SK-N-SH (cell line): ENCODE data around the gene DENND1A.

ENCODE experiments used
- CHD2 ChIP-seq: fragments of 150-350 bp; IDR thresholded peaks from 2 replicates; pipeline ENCODE4 v1.6.1; 2018; ENCODE audit warnings: low read length; ENCODE audit not compliant: partially characterized antibody
- EP300 ChIP-seq, 2 experiments: IDR thresholded peaks; 2 replicates each; pipeline versions ENCODE4 v1.4.0 to v1.6.1; 2012; ENCODE audit warnings: borderline replicate concordance in 1 of 2, low read depth in 1 of 2, low read length in 1 of 2
- NRF1 ChIP-seq: IDR thresholded peaks from 2 replicates; pipeline ENCODE4 v1.6.1; 2012; ENCODE audit warnings: low read depth, mild to moderate bottlenecking, low read length
- RAD21 ChIP-seq: IDR thresholded peaks from 2 replicates; pipeline ENCODE4 v1.6.1; 2012; ENCODE audit warnings: mild to moderate bottlenecking, low read length
- TAF1 ChIP-seq: IDR thresholded peaks from 2 replicates; pipeline ENCODE4 v1.6.1; 2012; ENCODE audit warnings: low read depth, mild to moderate bottlenecking, low read length, moderate library complexity, borderline replicate concordance
- USF2 ChIP-seq: fragments of 150-350 bp; IDR thresholded peaks from 2 replicates; pipeline ENCODE4 v1.6.1; 2017; ENCODE audit warnings: antibody characterized with exemption, low read length, low read depth, borderline replicate concordance
- TF ChIP-seq, protein P1 (sequence below): IDR thresholded peaks from 2 replicates; pipeline ENCODE4 v1.6.1; 2012; ENCODE audit warnings: mild to moderate bottlenecking, low read depth, low read length, moderate library complexity
- TF ChIP-seq, protein P2 (sequence below): fragments of 200-600 bp; sonication (generic); IDR thresholded peaks from 2 replicates; pipeline ENCODE4 v1.6.1; 2017; ENCODE audit warnings: antibody characterized with exemption, mild to moderate bottlenecking, moderate library complexity

- TF ChIP-seq, protein P1, sequence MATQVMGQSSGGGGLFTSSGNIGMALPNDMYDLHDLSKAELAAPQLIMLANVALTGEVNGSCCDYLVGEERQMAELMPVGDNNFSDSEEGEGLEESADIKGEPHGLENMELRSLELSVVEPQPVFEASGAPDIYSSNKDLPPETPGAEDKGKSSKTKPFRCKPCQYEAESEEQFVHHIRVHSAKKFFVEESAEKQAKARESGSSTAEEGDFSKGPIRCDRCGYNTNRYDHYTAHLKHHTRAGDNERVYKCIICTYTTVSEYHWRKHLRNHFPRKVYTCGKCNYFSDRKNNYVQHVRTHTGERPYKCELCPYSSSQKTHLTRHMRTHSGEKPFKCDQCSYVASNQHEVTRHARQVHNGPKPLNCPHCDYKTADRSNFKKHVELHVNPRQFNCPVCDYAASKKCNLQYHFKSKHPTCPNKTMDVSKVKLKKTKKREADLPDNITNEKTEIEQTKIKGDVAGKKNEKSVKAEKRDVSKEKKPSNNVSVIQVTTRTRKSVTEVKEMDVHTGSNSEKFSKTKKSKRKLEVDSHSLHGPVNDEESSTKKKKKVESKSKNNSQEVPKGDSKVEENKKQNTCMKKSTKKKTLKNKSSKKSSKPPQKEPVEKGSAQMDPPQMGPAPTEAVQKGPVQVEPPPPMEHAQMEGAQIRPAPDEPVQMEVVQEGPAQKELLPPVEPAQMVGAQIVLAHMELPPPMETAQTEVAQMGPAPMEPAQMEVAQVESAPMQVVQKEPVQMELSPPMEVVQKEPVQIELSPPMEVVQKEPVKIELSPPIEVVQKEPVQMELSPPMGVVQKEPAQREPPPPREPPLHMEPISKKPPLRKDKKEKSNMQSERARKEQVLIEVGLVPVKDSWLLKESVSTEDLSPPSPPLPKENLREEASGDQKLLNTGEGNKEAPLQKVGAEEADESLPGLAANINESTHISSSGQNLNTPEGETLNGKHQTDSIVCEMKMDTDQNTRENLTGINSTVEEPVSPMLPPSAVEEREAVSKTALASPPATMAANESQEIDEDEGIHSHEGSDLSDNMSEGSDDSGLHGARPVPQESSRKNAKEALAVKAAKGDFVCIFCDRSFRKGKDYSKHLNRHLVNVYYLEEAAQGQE = no peak
- TF ChIP-seq TAF1 = no peak
- no peak for TF ChIP-seq USF2
- TF ChIP-seq EP300 (IDR thresholded peaks at IDR 0.05; ENCODE audit: borderline replicate concordance in 1 of 2, low read depth in 1 of 2, low read length in 1 of 2) = no peak
- TF ChIP-seq, protein P2, sequence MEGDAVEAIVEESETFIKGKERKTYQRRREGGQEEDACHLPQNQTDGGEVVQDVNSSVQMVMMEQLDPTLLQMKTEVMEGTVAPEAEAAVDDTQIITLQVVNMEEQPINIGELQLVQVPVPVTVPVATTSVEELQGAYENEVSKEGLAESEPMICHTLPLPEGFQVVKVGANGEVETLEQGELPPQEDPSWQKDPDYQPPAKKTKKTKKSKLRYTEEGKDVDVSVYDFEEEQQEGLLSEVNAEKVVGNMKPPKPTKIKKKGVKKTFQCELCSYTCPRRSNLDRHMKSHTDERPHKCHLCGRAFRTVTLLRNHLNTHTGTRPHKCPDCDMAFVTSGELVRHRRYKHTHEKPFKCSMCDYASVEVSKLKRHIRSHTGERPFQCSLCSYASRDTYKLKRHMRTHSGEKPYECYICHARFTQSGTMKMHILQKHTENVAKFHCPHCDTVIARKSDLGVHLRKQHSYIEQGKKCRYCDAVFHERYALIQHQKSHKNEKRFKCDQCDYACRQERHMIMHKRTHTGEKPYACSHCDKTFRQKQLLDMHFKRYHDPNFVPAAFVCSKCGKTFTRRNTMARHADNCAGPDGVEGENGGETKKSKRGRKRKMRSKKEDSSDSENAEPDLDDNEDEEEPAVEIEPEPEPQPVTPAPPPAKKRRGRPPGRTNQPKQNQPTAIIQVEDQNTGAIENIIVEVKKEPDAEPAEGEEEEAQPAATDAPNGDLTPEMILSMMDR = no peak
- TF ChIP-seq RAD21 = no peak
- TF ChIP-seq NRF1 = no peak
- TF ChIP-seq CHD2 = no peak
Measured at GRCh38 chr9:123716339-123716945, 213.5 kb downstream of the DENND1A start.
